HepG2 (cell line): ENCODE results near the gene TNS1. TPM values are rescaled to one million over a fixed set of nuclear protein-coding genes. Genes with fewer than 3 reads are reported as not detected.
A peak's percentile ranks its signal among the peaks of the same experiment; 100 is the strongest.

ENCODE experiments used
- AKNA ChIP-seq: sonication (generic); formaldehyde crosslinking; IDR thresholded peaks from 2 replicates; pipeline ENCODE4 v1.4.0; 2020; ENCODE audit warnings: missing genetic modification reagents, borderline replicate concordance
- ARHGAP35 ChIP-seq: sonication (generic); formaldehyde crosslinking; IDR thresholded peaks from 2 replicates; pipeline ENCODE4 v1.9.0; 2022; ENCODE audit warnings: mild to moderate bottlenecking, inconsistent platforms, moderate library complexity, missing genetic modification reagents, borderline replicate concordance
- FOXC1 ChIP-seq: sonication (generic); formaldehyde crosslinking; IDR thresholded peaks from 2 replicates; pipeline ENCODE4 v1.8.0; 2022; ENCODE audit warnings: mild to moderate bottlenecking, missing genetic modification reagents, borderline replicate concordance
- FOXO1 ChIP-seq: sonication (generic); formaldehyde crosslinking; IDR thresholded peaks from 2 replicates; pipeline ENCODE4 v1.4.0; 2020; ENCODE audit warnings: missing genetic modification reagents
- GATAD2A ChIP-seq: IDR thresholded peaks from 2 replicates; pipeline ENCODE4 v1.6.1; 2016
- MNT ChIP-seq: fragments of 450-650 bp; IDR thresholded peaks from 2 replicates; pipeline ENCODE4 v1.6.1; 2016
- NAIF1 ChIP-seq: sonication (generic); formaldehyde crosslinking; IDR thresholded peaks from 2 replicates; pipeline ENCODE4 v1.5.0; 2020; ENCODE audit warnings: mild to moderate bottlenecking, missing genetic modification reagents, borderline replicate concordance
- SIN3A ChIP-seq: IDR thresholded peaks from 2 replicates; pipeline ENCODE4 v1.6.1; 2011; ENCODE audit warnings: low read depth, mild to moderate bottlenecking, control low read depth, low read length, borderline replicate concordance
- SIX1 ChIP-seq: sonication (generic); formaldehyde crosslinking; IDR thresholded peaks from 2 replicates; pipeline ENCODE4 v1.4.0; 2020; ENCODE audit warnings: missing genetic modification reagents, borderline replicate concordance
- SMAD9 ChIP-seq: sonication (generic); formaldehyde crosslinking; IDR thresholded peaks from 2 replicates; pipeline ENCODE4 v1.5.1; 2020; ENCODE audit warnings: mild to moderate bottlenecking, missing genetic modification reagents
- THRA ChIP-seq: sonication (generic); formaldehyde crosslinking; IDR thresholded peaks from 2 replicates; pipeline ENCODE4 v1.4.0; 2020; ENCODE audit warnings: missing genetic modification reagents, borderline replicate concordance
- TSC22D2 ChIP-seq: sonication (generic); formaldehyde crosslinking; IDR thresholded peaks from 2 replicates; pipeline ENCODE4 v1.5.1; 2020; ENCODE audit warnings: missing genetic modification reagents, mild to moderate bottlenecking, borderline replicate concordance
- ZNF10 ChIP-seq: sonication (generic); formaldehyde crosslinking; IDR thresholded peaks from 2 replicates; pipeline ENCODE4 v1.4.0; 2020; ENCODE audit warnings: mild to moderate bottlenecking, low read depth, missing genetic modification reagents, borderline replicate concordance
- ZNF20 ChIP-seq: sonication (generic); formaldehyde crosslinking; IDR thresholded peaks from 2 replicates; pipeline ENCODE4 v1.4.0; 2020; ENCODE audit warnings: mild to moderate bottlenecking, moderate library complexity, missing genetic modification reagents
- ZNF234 ChIP-seq: sonication (generic); formaldehyde crosslinking; conservative IDR thresholded peaks from 2 replicates; pipeline ENCODE4 v1.5.1; 2020; ENCODE audit warnings: mild to moderate bottlenecking, missing genetic modification reagents
- ZNF530 ChIP-seq: sonication (generic); formaldehyde crosslinking; IDR thresholded peaks from 2 replicates; pipeline ENCODE4 v1.5.0; 2020; ENCODE audit warnings: low read depth, mild to moderate bottlenecking, missing genetic modification reagents
- ZNF552 ChIP-seq: sonication (generic); formaldehyde crosslinking; IDR thresholded peaks from 2 replicates; pipeline ENCODE4 v1.9.0; 2022; ENCODE audit warnings: missing genetic modification reagents, mild to moderate bottlenecking, borderline replicate concordance
- ZNF557 ChIP-seq: sonication (generic); formaldehyde crosslinking; IDR thresholded peaks from 2 replicates; pipeline ENCODE4 v1.4.0; 2020; ENCODE audit warnings: missing genetic modification reagents
- ZNF709 ChIP-seq: sonication (generic); formaldehyde crosslinking; IDR thresholded peaks from 2 replicates; pipeline ENCODE4 v1.5.0; 2020; ENCODE audit warnings: mild to moderate bottlenecking, missing genetic modification reagents
- polyA plus RNA-seq, 8 experiments: library from polyadenylated mRNA; depleted of rRNA in 3 of 8; stranded (reverse) in 7 of 8; unstranded in 1 of 8; fragments of >200 nt; fragmentation: Illumina TruSeq in 4 of 8; extraction: Trizol in 4 of 8; gene quantifications; 2 replicates each; pipeline versions ENCODE4 v1.2.1 to v1.2.3, GENCODE V29; 2011 to 2016; ENCODE audit warnings: low read depth in 4 of 8, missing spikeins in 1 of 8, mixed read lengths in 1 of 8; ENCODE audit not compliant: insufficient read depth in 1 of 8
- total RNA-seq, 5 experiments: library from RNA; depleted of rRNA; stranded (reverse); fragments of >200 nt; fragmentation: Illumina TruSeq; extraction: Trizol; gene quantifications; 2 replicates each; pipeline ENCODE4 v1.2.3, GENCODE V29; 2016; ENCODE audit warnings: low read depth in 1 of 5

The TNS1 gene
- total and polyA plus RNA-seq, 2 of the 13 experiments (the other 11 are each of a cell fraction or from before 2014, with no cell fraction given) = 1.9 to 118 TPM

GRCh38 chr2:217785544-217786045, 217.2 kb downstream of the TNS1 start (continued):
- 0 out of 2 replicates have a peak, but pooled peaks have one; percentile 31 for TF ChIP-seq TSC22D2 (CRISPR knock-in tag)
- no peak for TF ChIP-seq ZNF234 (CRISPR knock-in tag)
- TF ChIP-seq ZNF552 (CRISPR knock-in tag) = no peak
- no peak for TF ChIP-seq SIX1 (CRISPR knock-in tag)
- TF ChIP-seq ZNF530 = no peak
- no peak for TF ChIP-seq SMAD9 (CRISPR knock-in tag)
- TF ChIP-seq GATAD2A (CRISPR knock-in tag) = no peak
- no peak for TF ChIP-seq AKNA
- 0 out of 2 replicates have a peak, but pooled peaks have one; percentile 24 for TF ChIP-seq FOXO1 (CRISPR knock-in tag)
- no peak for TF ChIP-seq ZNF10 (CRISPR knock-in tag)
- TF ChIP-seq FOXC1 (CRISPR knock-in tag) = peak; percentile 16; the same call in 1 of the 2 replicates
- TF ChIP-seq SIN3A = no peak
- TF ChIP-seq ZNF709 (CRISPR knock-in tag) = no peak
- TF ChIP-seq MNT = no peak
- TF ChIP-seq ZNF20 (CRISPR knock-in tag) = no peak
- no peak for TF ChIP-seq ARHGAP35
- TF ChIP-seq NAIF1 = no peak
- TF ChIP-seq THRA (CRISPR knock-in tag) = no peak
- TF ChIP-seq ZNF557 (CRISPR knock-in tag) = no peak
